ENCODE measurements around the gene NPBWR2.

NPBWR2 gene

DNA sequence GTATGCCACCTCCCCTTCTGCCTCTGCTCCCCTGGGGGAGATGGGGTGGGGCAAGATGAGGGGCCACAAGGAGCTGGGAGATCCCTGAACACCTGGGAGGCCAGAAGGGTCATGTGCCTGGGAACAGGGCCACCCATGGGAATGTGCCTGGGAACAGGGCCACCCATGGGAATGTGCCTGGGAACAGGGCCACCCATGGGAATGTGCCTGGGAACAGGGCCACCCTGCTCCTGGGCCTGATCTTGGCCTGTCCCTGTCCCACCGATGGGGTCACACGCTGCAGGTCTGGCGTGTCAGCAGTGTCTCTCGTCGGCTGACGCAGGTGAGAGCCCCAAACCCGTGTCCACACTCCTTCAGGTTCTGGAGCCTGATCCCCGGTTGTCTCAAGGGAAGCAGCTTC is 32.4 kb downstream of the NPBWR2 start:
- H3K36me3 Mint-ChIP-seq: peaks cover 11% of the 10 kb centered on the region
- H3K4me3 Mint-ChIP-seq: no peak overlapping the region
- H3K27ac Mint-ChIP-seq: peak overlapping the region; percentile 20
- DNase-seq (ENCODE audit: low spot score in 2 of 2) (no peak), ATAC-seq (ENCODE audit: low read depth) (no peak)
- peaks cover 29% of the 10 kb centered on the region for H3K4me1 Mint-ChIP-seq
- H3K9me3 Mint-ChIP-seq: no peaks in the 10 kb centered on the region
- H3K27me3 Mint-ChIP-seq: no peaks in the 10 kb centered on the region

DNA sequence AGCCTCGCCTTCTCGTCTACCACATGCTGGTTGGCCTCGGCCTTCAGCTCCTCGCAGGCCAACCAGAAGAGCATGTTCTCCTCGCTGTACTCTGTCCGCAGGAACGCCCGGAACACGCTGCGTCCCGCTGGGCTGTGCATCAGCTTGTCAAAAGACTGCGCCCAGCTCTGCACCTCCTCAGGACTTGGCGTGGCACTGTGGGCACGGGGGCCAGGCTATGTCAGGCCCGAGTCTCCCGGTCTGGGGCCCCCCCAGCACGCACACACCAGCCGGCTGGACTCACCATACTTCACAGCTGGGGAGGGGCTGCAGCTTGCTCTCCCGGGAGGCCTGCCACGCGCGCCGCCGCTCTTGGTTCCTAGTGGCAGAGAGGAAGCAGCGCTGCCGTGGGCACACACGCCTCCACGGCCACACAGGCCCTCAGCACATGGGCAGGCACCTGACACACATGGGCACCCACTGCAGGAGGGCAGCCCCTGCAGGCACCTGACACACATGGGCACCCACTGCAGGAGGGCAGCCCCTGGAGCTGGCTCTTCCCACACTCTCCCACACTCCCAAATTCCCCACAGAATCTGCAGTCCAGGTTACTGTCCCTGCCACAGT is 33.1 kb downstream of the NPBWR2 start:
- no peaks in the 10 kb centered on the region for H3K27me3 Mint-ChIP-seq
- peak overlapping the region; percentile 24 for H3K27ac Mint-ChIP-seq
- no peak for DNase-seq (ENCODE audit: low spot score in 2 of 2)
- H3K36me3 Mint-ChIP-seq: peaks cover 11% of the 10 kb centered on the region
- H3K4me1 Mint-ChIP-seq: peaks cover 29% of the 10 kb centered on the region
- H3K4me3 Mint-ChIP-seq: no peak overlapping the region
- ATAC-seq (ENCODE audit: low read depth): no peak
- no peaks in the 10 kb centered on the region for H3K9me3 Mint-ChIP-seq

DNA sequence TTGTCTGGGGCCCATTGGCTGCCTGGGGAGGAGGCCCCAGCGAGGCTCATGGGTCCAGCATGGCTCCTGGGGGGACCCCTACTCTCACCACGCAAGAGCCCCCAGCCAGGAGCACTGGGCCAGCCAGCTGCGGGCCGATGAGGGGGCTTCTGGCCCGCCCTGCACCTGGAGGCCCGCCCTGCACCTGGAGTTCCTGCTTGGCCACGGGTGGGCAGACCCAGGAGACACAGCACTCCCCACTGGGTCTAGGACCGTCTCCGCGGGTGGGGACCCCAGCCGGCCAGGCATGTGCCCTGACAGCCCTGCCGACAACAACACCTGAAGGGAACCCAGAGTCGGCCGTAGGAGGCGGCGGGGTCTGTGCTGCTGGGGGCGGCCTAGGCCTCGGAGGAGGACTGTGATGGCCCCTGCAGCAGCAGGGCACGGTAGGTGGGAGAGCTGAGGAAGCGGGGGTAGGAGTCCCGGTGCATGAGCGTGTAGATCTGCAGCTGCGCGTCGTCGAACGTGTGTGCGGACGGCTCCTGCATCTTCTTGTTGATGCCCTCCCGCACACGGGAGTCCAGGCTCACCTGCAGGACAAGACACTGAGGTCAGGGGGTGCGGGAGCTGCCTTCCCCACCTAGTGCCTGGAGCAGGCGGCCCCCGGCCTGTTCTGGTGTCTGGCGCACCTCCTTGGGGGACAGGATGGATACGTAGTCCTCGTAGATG is 33.7 kb downstream of the NPBWR2 start:
- peaks cover 28% of the 10 kb centered on the region for H3K4me1 Mint-ChIP-seq
- no peak overlapping the region for H3K4me3 Mint-ChIP-seq
- H3K9me3 Mint-ChIP-seq: no peaks in the 10 kb centered on the region
- no peak for ATAC-seq (ENCODE audit: low read depth)
- no peak for DNase-seq (ENCODE audit: low spot score in 2 of 2)
- no peaks in the 10 kb centered on the region for H3K27me3 Mint-ChIP-seq
- H3K27ac Mint-ChIP-seq: no peak overlapping the region
- H3K36me3 Mint-ChIP-seq: peaks cover 9% of the 10 kb centered on the region

DNA sequence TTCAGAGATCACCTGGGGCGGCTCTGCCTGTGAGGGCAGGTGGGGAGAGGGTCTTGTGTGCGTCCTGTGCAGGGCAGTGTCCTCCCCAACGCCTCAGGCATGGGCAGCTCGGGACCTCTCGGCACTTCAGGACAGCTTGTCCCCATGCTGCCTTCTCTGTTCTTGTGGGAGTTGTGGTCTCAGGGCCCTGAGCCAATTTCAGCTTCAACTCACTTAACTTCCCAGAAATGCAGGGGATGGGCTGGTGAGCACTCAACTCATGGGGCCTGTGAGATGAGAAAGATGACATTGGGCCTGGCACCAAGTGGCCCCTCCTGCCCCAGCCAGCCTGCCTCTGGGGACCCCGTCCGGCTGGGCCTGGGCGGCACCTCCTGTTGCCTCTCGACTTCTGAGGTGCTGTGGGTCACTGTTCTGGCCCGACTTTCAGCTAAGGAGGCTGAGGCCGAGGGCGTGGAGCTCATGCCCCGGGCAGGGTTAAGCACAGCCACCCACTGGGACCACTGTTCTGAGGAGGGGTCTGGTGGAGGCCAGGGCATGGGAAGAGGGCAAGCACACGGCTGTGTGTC is 34.8 kb downstream of the NPBWR2 start:
- Mint-ChIP-seq H3K4me1 (peaks cover 28% of the 10 kb centered on the region), H3K27ac (peak overlapping the region; percentile 30), H3K27me3 (no peaks in the 10 kb centered on the region), H3K9me3 (no peaks in the 10 kb centered on the region), H3K4me3 (no peak overlapping the region), H3K36me3 (peaks cover 9% of the 10 kb centered on the region)
- DNase-seq (ENCODE audit: low spot score in 2 of 2) (no peak), ATAC-seq (ENCODE audit: low read depth) (no peak)

DNA sequence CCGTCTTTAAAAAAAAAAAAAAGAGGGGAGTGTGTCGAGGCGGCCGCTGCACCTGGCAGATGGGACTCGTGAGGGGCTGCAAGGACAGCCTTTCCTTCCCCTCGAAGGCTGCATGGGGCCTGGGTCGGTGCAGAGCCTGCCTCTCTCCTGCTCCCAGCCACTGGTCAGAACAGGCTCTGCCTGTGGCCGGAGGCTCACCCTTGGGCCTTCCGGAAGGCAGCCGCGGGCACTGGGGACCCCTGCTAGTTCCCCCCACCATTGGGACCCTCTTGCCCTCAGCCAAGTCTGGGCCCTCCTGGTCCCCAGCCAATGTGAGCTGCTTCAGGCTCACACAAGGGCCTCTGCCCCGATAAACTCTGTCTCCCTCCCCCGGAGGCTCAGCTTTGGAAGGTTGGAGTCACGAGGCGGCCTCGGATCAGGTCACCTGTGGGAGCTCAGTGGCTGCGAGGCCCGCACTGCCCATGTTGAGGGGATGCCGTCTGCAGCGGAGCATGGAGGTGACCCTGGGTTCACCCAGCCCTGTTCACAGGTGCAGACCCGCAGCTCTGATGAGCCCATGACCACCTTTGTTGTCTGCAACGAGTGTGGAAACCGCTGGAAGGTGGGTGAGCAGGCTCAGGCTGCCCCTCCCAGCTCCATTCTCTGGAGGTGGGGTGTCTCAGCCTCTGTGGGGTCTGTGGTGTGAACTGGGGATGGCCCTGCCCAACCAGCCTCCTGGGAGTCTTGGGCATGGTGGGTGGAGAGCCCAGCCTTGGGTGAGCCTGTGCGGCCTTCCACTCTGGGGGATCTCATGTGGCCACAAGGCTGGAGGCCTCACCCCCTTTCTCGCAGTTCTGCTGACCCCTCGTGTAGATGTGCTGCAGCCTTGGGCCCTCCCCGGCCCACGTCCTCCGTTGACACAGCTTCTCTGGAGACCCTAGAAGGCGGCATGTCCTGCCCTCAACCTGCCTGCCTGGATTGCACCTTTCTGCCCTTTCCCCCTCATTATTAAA is 35.7 kb downstream of the NPBWR2 start:
- Mint-ChIP-seq H3K36me3 (peaks cover 9% of the 10 kb centered on the region), H3K9me3 (no peaks in the 10 kb centered on the region), H3K27ac (peak overlapping the region; percentile 62), H3K4me3 (peak overlapping the region; percentile 44), H3K4me1 (peaks cover 33% of the 10 kb centered on the region), H3K27me3 (no peaks in the 10 kb centered on the region)
- DNase-seq (ENCODE audit: low spot score in 2 of 2) (no peak), ATAC-seq (ENCODE audit: low read depth) (peak; percentile 36)

DNA sequence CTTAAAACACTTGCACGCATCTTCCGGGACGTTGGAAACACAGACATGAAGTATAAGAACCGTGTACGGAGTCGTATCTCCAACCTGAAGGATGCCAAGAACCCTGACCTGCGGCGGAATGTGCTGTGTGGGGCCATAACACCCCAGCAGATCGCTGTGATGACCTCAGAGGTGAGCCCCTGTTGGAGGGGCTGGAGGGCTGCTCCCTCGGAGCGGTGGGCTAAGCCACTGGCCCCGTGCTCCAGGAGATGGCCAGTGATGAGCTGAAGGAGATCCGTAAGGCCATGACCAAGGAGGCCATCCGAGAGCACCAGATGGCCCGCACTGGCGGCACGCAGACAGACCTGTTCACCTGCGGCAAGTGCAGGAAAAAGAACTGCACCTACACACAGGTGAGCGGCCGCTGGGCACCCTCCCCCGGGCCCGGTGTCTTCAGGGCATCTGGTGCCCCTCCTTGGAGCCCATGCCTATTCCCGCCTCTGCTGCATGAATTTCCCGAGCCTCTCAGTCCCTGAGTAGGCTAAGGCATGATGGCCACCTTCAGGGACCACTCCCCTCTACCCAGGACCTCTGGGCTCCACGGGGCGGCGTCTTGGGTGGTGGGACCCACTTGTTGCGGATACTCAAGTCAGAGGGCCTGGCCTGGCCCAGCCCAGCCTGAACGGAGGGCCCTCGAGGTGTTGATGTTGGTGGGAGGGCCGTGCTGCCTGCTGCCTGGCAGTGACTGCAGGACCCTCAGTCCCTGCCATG is 36.9 kb downstream of the NPBWR2 start:
- ATAC-seq (ENCODE audit: low read depth) (no peak), DNase-seq (ENCODE audit: low spot score in 2 of 2) (no peak)
- H3K4me1 Mint-ChIP-seq: peaks cover 40% of the 10 kb centered on the region
- no peak overlapping the region for H3K4me3 Mint-ChIP-seq
- no peaks in the 10 kb centered on the region for H3K9me3 Mint-ChIP-seq
- H3K27ac Mint-ChIP-seq: no peak overlapping the region
- no peaks in the 10 kb centered on the region for H3K27me3 Mint-ChIP-seq
- peaks cover 6% of the 10 kb centered on the region for H3K36me3 Mint-ChIP-seq

DNA sequence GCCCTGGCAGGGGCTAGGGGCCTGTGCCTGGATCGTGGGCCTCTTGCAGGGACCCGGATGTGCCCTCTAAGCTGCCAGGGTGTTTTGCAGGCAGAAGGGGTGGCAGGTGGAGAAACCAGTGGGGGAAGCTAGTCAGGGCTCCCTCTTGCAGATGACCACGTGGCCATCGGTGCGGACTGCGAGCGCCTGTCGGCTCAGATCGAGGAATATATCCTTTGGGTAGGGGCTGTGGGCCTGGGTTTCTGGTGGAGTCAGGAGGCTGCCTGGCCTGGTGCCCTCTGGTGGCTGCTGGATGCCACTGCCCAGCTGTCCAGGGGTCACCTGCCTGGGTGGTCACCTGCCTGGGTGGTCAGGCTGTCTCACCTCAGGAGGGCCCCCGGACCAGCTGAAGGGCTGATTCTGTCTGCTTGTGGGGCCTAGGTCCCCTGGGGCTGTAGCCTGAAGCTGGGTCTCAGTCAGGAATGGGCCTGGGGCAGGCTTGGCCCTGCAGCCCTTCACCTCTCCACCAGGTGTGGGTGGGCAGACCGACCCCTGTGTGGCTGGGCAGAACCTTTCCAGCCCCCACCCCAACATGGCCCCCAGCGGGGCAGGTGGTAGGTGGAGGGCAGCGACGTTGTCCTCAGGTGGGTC is 37.6 kb downstream of the NPBWR2 start:
- no peak for ATAC-seq (ENCODE audit: low read depth)
- no peak overlapping the region for H3K27ac Mint-ChIP-seq

DNA sequence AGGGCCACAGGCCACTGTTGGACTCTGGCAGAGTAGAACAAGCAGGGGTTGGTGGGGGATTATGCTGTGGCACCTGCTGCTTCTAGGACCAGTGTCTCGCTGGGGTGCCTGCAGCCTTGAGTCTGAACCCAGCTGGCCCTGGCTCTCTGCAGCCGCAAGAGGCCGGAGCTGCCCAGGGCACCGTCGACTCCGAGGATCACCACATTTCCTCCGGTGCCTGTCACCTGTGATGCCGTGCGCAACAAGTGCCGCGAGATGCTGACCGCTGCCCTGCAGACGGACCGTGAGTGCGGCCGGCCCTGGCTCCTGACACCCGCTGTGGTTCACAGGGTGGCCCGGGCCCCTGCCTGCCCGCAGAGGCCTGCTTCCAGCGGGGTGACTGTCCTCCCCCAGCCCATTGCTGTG is 38.2 kb downstream of the NPBWR2 start:
- H3K36me3 Mint-ChIP-seq: peaks cover 2% of the 10 kb centered on the region
- no peaks in the 10 kb centered on the region for H3K9me3 Mint-ChIP-seq
- ATAC-seq (ENCODE audit: low read depth): no peak
- DNase-seq (ENCODE audit: low spot score in 2 of 2): no peak
- peaks cover 44% of the 10 kb centered on the region for H3K4me1 Mint-ChIP-seq
- H3K4me3 Mint-ChIP-seq: no peak overlapping the region
- no peaks in the 10 kb centered on the region for H3K27me3 Mint-ChIP-seq
- no peak overlapping the region for H3K27ac Mint-ChIP-seq

More for the DNA sequence above, 37.6 kb downstream of the NPBWR2 start:
- H3K9me3 Mint-ChIP-seq: no peaks in the 10 kb centered on the region
- H3K4me1 Mint-ChIP-seq: peaks cover 45% of the 10 kb centered on the region
- DNase-seq (ENCODE audit: low spot score in 2 of 2): no peak
- H3K27me3 Mint-ChIP-seq: no peaks in the 10 kb centered on the region
- H3K4me3 Mint-ChIP-seq: no peak overlapping the region
- peaks cover 3% of the 10 kb centered on the region for H3K36me3 Mint-ChIP-seq

DNA sequence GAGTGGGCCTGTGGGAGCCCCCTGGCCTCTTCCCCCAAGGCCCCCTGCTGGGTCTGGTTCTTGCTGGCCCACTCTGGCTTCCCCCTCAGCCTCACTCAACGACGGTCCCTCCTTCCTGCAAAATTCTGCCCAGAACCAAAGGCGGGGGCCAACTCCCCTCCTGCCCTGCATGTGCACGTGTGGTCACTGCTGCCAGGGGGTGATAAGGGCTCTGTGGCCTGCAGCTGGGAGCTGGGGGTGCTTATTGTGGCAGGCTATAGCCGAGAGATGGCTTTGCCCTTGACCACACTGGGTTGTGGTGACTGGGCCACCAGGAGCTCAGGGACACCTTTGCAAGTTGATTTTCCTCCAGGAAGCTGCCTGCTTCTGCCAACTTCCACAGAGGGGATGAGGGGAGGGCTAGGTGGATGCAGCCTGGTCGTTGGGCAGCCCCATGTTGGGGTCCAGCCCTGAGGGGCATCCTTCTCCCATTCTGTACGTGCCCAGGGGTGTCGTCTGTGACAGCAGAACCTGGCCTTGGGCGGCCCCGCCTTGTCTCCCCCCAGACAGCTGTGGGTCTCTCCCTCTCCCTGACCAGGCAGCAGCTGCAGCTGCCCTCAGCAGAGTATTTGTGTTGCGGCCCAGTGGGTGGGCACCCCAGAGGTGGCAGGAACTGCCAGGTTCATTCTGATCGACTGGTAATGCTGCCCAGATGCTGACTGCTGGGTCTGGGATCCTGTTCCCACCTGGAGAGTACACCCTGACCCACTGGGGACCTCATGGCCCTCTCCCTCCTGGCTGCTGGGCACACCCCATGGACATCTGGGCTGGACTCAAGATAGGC is 38.8 kb downstream of the NPBWR2 start:
- no peaks in the 10 kb centered on the region for H3K9me3 Mint-ChIP-seq
- peaks cover 49% of the 10 kb centered on the region for H3K4me1 Mint-ChIP-seq
- peaks cover 2% of the 10 kb centered on the region for H3K36me3 Mint-ChIP-seq
- ATAC-seq (ENCODE audit: low read depth): no peak
- no peak for DNase-seq (ENCODE audit: low spot score in 2 of 2)
- no peak overlapping the region for H3K4me3 Mint-ChIP-seq
- H3K27me3 Mint-ChIP-seq: no peaks in the 10 kb centered on the region
- no peak overlapping the region for H3K27ac Mint-ChIP-seq

DNA sequence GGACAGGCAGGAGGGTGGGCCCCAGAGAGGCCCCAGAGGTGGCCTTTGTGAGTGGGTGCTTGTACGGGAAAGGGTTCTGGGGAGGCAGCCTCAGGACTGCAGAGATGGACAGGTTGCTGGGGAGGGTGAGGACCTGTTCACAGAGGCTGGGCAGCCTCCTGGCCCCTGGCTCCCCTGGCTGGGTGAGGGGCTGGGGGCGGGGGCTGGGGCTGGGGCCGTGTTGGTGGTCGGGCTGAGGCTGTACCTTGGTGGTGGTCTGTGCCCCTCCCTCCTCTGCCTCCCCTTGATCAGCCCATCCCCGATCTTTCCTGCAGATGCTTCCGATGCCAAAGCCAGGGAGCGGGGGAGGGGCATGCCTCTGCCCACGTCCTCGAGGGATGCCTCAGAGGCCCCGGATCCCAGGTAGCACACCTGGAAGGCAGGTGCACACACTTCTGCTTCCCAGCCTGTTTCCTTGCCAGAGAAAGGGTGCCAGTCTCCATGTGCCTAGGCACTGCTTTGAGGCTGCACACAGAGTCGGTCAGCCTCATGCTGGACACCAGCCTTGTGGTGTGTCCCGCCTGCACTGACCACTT is 39.5 kb downstream of the NPBWR2 start:
- DNase-seq (ENCODE audit: low spot score in 2 of 2) (no peak), ATAC-seq (ENCODE audit: low read depth) (no peak)
- peak overlapping the region; percentile 55 for H3K27ac Mint-ChIP-seq
- H3K27me3 Mint-ChIP-seq: no peaks in the 10 kb centered on the region
- no peaks in the 10 kb centered on the region for H3K9me3 Mint-ChIP-seq
- peaks cover 2% of the 10 kb centered on the region for H3K36me3 Mint-ChIP-seq
- H3K4me1 Mint-ChIP-seq: peaks cover 50% of the 10 kb centered on the region
- H3K4me3 Mint-ChIP-seq: no peak overlapping the region

DNA sequence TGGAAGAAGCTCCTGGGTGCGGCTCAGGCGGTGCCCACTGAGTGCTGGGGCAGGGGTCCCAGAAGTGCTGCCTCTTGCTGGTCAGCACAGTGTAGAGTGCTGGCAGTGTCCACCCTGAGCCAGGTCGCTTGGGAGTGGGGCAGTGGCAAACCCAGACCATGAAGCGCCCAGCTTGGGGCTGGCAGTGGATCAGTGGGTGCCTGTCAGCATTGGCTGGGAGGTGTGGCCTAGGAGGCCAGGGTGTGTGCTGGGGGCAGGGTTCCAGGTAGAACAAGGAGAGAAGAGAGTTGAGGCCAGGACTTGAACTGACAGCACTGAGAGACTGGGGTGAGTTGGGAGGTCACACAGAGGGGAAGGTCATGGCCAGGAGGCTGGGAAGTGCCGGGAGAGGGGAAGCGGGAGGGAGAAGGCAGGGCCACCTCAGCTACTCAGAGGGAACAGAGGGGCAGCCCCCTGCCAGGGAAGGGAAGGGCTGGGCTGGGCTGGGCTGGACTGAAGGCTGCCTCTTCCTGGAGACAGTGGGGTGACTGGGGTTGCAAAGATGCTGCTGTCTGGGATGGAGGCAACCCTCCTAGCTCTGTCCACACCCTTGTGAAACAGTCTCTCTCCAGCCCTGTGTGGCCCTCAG is 40.2 kb downstream of the NPBWR2 start:
- H3K9me3 Mint-ChIP-seq: no peaks in the 10 kb centered on the region
- no peaks in the 10 kb centered on the region for H3K27me3 Mint-ChIP-seq
- H3K27ac Mint-ChIP-seq: peak overlapping the region; percentile 77
- DNase-seq (ENCODE audit: low spot score in 2 of 2) (no peak), ATAC-seq (ENCODE audit: low read depth) (no peak)
- H3K4me3 Mint-ChIP-seq: no peak overlapping the region
- H3K36me3 Mint-ChIP-seq: no peaks in the 10 kb centered on the region
- peaks cover 46% of the 10 kb centered on the region for H3K4me1 Mint-ChIP-seq

DNA sequence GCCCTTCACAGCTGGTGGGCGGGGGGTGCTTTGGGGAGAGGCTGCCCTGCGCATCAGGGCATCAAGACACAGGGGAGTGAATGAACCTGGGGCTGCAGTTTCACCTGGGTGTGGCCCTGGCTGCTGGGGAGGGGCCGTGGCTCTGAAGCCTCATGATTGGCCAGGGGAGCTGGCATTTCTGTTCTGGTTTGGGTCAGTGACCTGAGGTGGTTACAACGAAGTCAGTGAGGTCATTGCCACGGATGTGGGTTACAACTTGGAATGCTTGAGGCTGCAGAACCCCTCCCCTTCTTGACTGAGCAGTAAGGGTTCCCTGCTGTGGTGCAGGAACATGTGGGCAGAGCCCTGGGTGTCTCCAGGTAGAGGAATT is 41.4 kb downstream of the NPBWR2 start:
- ATAC-seq (ENCODE audit: low read depth) (peak; percentile 66), DNase-seq (ENCODE audit: low spot score in 2 of 2) (peak in 1 of 2 donors; percentile 64)
- peaks cover 41% of the 10 kb centered on the region for H3K4me1 Mint-ChIP-seq
- H3K36me3 Mint-ChIP-seq: no peaks in the 10 kb centered on the region
- H3K4me3 Mint-ChIP-seq: peak overlapping the region; percentile 44
- no peaks in the 10 kb centered on the region for H3K27me3 Mint-ChIP-seq
- H3K27ac Mint-ChIP-seq: peak overlapping the region; percentile 88
- no peaks in the 10 kb centered on the region for H3K9me3 Mint-ChIP-seq

Measured in memory B cell (primary cell).